ENCODE data around the gene DOLPP1.

Gene DOLPP1

GRCh38 chr9:129105857-129106694 lies 25.2 kb downstream of the DOLPP1 start:
- Histone ChIP-seq H3K4me3 (ENCODE audit: low read depth, low read length) (no peak overlapping the region), H4K8ac (ENCODE audit: low read depth, low read length) (no peak overlapping the region), H2AK5ac (ENCODE audit: low read length) (no peak overlapping the region), H3K23ac (ENCODE audit: low read length) (no peak overlapping the region), H3K27ac (ENCODE audit: low read depth, low read length) (no peak overlapping the region), H3K9me3 (ENCODE audit: insufficient read depth, low read depth, low read length) (no peaks in the 10 kb centered on the region), H3K4me2 (ENCODE audit: low read length) (no peak overlapping the region), H3K79me1 (ENCODE audit: low read length) (peaks cover 11% of the 10 kb centered on the region), H3K9ac (ENCODE audit: low read length) (no peak overlapping the region), H3K4ac (ENCODE audit: low read depth, low read length) (no peak overlapping the region), H3K18ac (ENCODE audit: low read length) (no peak overlapping the region), H3K79me2 (ENCODE audit: control insufficient read depth, insufficient read depth, low read length, poor library complexity) (peaks cover 6% of the 10 kb centered on the region), H2AFZ (ENCODE audit: insufficient read depth, low read length, poor library complexity) (no peak overlapping the region), H3K14ac (ENCODE audit: low read length) (no peak overlapping the region), H2BK120ac (ENCODE audit: insufficient read depth, low read length, poor library complexity) (no peak overlapping the region), H3K4me1 (ENCODE audit: control insufficient read depth in 1 of 2, insufficient read depth in 2 of 2, low read length in 2 of 2) (peaks cover 12% of the 10 kb centered on the region in 2 experiments), H3K27me3 (ENCODE audit: insufficient read depth, low read length) (peaks cover 6% of the 10 kb centered on the region), H4K91ac (ENCODE audit: low read depth, low read length) (no peak overlapping the region), H4K12ac (ENCODE audit: low read depth, low read length) (no peak overlapping the region), H2BK12ac (ENCODE audit: low read length) (no peak overlapping the region), H2BK5ac (ENCODE audit: low read depth, low read length, poor library complexity) (no peak overlapping the region), H3K36me3 (ENCODE audit: control insufficient read depth in 1 of 2, insufficient read depth in 2 of 2, low read length in 2 of 2) (peaks cover 0 to 3% of the 10 kb centered on the region in 2 experiments)
- no CpG with 5 or more reads among the region's 17 CpGs for WGBS (ENCODE audit: extremely low coverage, insufficient coverage, insufficient read length)
- no peak for DNase-seq

- no peak overlapping the region for H3K18ac ChIP-seq (ENCODE audit: low read length)
- H3K27ac ChIP-seq (ENCODE audit: low read depth, low read length): no peak overlapping the region
- no peak overlapping the region for H4K91ac ChIP-seq (ENCODE audit: low read depth, low read length)
- no peak overlapping the region for H3K4me3 ChIP-seq (ENCODE audit: low read depth, low read length)
- no peak overlapping the region for H3K14ac ChIP-seq (ENCODE audit: low read length)
- no peak for DNase-seq
- H2BK120ac ChIP-seq (ENCODE audit: insufficient read depth, low read length, poor library complexity): no peak overlapping the region
- H3K79me1 ChIP-seq (ENCODE audit: low read length): peaks cover 19% of the 10 kb centered on the region
- H3K4ac ChIP-seq (ENCODE audit: low read depth, low read length): no peak overlapping the region
- H3K36me3 ChIP-seq (ENCODE audit: control insufficient read depth in 1 of 2, insufficient read depth in 2 of 2, low read length in 2 of 2): peaks cover 0 to 3% of the 10 kb centered on the region in 2 experiments
- no peak overlapping the region for H2BK5ac ChIP-seq (ENCODE audit: low read depth, low read length, poor library complexity)
- H3K9me3 ChIP-seq (ENCODE audit: insufficient read depth, low read depth, low read length): no peaks in the 10 kb centered on the region
- H3K23ac ChIP-seq (ENCODE audit: low read length): no peak overlapping the region
- no peak overlapping the region for H3K9ac ChIP-seq (ENCODE audit: low read length)
- H3K27me3 ChIP-seq (ENCODE audit: insufficient read depth, low read length): peaks cover 6% of the 10 kb centered on the region
- no peak overlapping the region for H2AFZ ChIP-seq (ENCODE audit: insufficient read depth, low read length, poor library complexity)
- peaks cover 14% of the 10 kb centered on the region for H3K79me2 ChIP-seq (ENCODE audit: control insufficient read depth, insufficient read depth, low read length, poor library complexity)
- no peak overlapping the region for H4K12ac ChIP-seq (ENCODE audit: low read depth, low read length)
- H3K4me1 ChIP-seq (ENCODE audit: control insufficient read depth in 1 of 2, insufficient read depth in 2 of 2, low read length in 2 of 2): peaks cover 14 to 16% of the 10 kb centered on the region in 2 experiments
- no peak overlapping the region for H2BK12ac ChIP-seq (ENCODE audit: low read length)
- no CpG with 5 or more reads among the region's 13 CpGs for WGBS (ENCODE audit: extremely low coverage, insufficient coverage, insufficient read length)
- H2AK5ac ChIP-seq (ENCODE audit: low read length): no peak overlapping the region
- no peak overlapping the region for H3K4me2 ChIP-seq (ENCODE audit: low read length)
- no peak overlapping the region for H4K8ac ChIP-seq (ENCODE audit: low read depth, low read length)
Measured at GRCh38 chr9:129107651-129108050, 26.7 kb downstream of the DOLPP1 start.

- no peak overlapping the region for H4K8ac ChIP-seq (ENCODE audit: low read depth, low read length)
- H3K14ac ChIP-seq (ENCODE audit: low read length): no peak overlapping the region
- no peak overlapping the region for H2BK12ac ChIP-seq (ENCODE audit: low read length)
- no peak overlapping the region for H2AFZ ChIP-seq (ENCODE audit: insufficient read depth, low read length, poor library complexity)
- DNase-seq: no peak
- peaks cover 14% of the 10 kb centered on the region for H3K79me2 ChIP-seq (ENCODE audit: control insufficient read depth, insufficient read depth, low read length, poor library complexity)
- no peak overlapping the region for H3K27ac ChIP-seq (ENCODE audit: low read depth, low read length)
- H3K9ac ChIP-seq (ENCODE audit: low read length): no peak overlapping the region
- no peak overlapping the region for H4K12ac ChIP-seq (ENCODE audit: low read depth, low read length)
- H3K79me1 ChIP-seq (ENCODE audit: low read length): peaks cover 18% of the 10 kb centered on the region
- no peak overlapping the region for H3K18ac ChIP-seq (ENCODE audit: low read length)
- H2BK5ac ChIP-seq (ENCODE audit: low read depth, low read length, poor library complexity): no peak overlapping the region
- peaks cover 6% of the 10 kb centered on the region for H3K27me3 ChIP-seq (ENCODE audit: insufficient read depth, low read length)
- peaks cover 0 to 3% of the 10 kb centered on the region in 2 experiments for H3K36me3 ChIP-seq (ENCODE audit: control insufficient read depth in 1 of 2, insufficient read depth in 2 of 2, low read length in 2 of 2)
- H3K4me1 ChIP-seq (ENCODE audit: control insufficient read depth in 1 of 2, insufficient read depth in 2 of 2, low read length in 2 of 2): peaks cover 10 to 12% of the 10 kb centered on the region in 2 experiments
- no peak overlapping the region for H3K23ac ChIP-seq (ENCODE audit: low read length)
- H3K4me3 ChIP-seq (ENCODE audit: low read depth, low read length): no peak overlapping the region
- no peak overlapping the region for H3K4ac ChIP-seq (ENCODE audit: low read depth, low read length)
- no peaks in the 10 kb centered on the region for H3K9me3 ChIP-seq (ENCODE audit: insufficient read depth, low read depth, low read length)
- no peak overlapping the region for H2AK5ac ChIP-seq (ENCODE audit: low read length)
- H3K4me2 ChIP-seq (ENCODE audit: low read length): no peak overlapping the region
- no CpG with 5 or more reads among the region's 13 CpGs for WGBS (ENCODE audit: extremely low coverage, insufficient coverage, insufficient read length)
- peak overlapping the region; percentile 22 for H4K91ac ChIP-seq (ENCODE audit: low read depth, low read length)
- H2BK120ac ChIP-seq (ENCODE audit: insufficient read depth, low read length, poor library complexity): no peak overlapping the region
Measured at GRCh38 chr9:129108083-129108804, 27.3 kb downstream of the DOLPP1 start.

- peaks cover 7 to 9% of the 10 kb centered on the region in 2 experiments for H3K4me1 ChIP-seq (ENCODE audit: control insufficient read depth in 1 of 2, insufficient read depth in 2 of 2, low read length in 2 of 2)
Measured at GRCh38 chr9:129108805-129109536, 28.1 kb downstream of the DOLPP1 start.

More at GRCh38 chr9:129108805-129109536, 28.1 kb downstream of the DOLPP1 start:
- no peak overlapping the region for H2AK5ac ChIP-seq (ENCODE audit: low read length)
- peak overlapping the region; percentile 38 for H3K18ac ChIP-seq (ENCODE audit: low read length)
- no peak overlapping the region for H3K23ac ChIP-seq (ENCODE audit: low read length)
- H3K9me3 ChIP-seq (ENCODE audit: insufficient read depth, low read depth, low read length): no peaks in the 10 kb centered on the region
- H3K4ac ChIP-seq (ENCODE audit: low read depth, low read length): no peak overlapping the region
- no peak overlapping the region for H3K4me3 ChIP-seq (ENCODE audit: low read depth, low read length)
- H2BK120ac ChIP-seq (ENCODE audit: insufficient read depth, low read length, poor library complexity): no peak overlapping the region
- H3K79me2 ChIP-seq (ENCODE audit: control insufficient read depth, insufficient read depth, low read length, poor library complexity): peaks cover 14% of the 10 kb centered on the region
- H4K91ac ChIP-seq (ENCODE audit: low read depth, low read length): peak overlapping the region; percentile 22
- DNase-seq: no peak
- H3K4me2 ChIP-seq (ENCODE audit: low read length): no peak overlapping the region
- H3K14ac ChIP-seq (ENCODE audit: low read length): no peak overlapping the region
- no peak overlapping the region for H2AFZ ChIP-seq (ENCODE audit: insufficient read depth, low read length, poor library complexity)
- no peak overlapping the region for H2BK12ac ChIP-seq (ENCODE audit: low read length)
- H2BK5ac ChIP-seq (ENCODE audit: low read depth, low read length, poor library complexity): no peak overlapping the region
- H3K79me1 ChIP-seq (ENCODE audit: low read length): peaks cover 16% of the 10 kb centered on the region
- peaks cover 0 to 3% of the 10 kb centered on the region in 2 experiments for H3K36me3 ChIP-seq (ENCODE audit: control insufficient read depth in 1 of 2, insufficient read depth in 2 of 2, low read length in 2 of 2)
- H4K12ac ChIP-seq (ENCODE audit: low read depth, low read length): no peak overlapping the region
- H4K8ac ChIP-seq (ENCODE audit: low read depth, low read length): no peak overlapping the region
- no peak overlapping the region for H3K9ac ChIP-seq (ENCODE audit: low read length)
- peaks cover 6% of the 10 kb centered on the region for H3K27me3 ChIP-seq (ENCODE audit: insufficient read depth, low read length)
- WGBS (ENCODE audit: extremely low coverage, insufficient coverage, insufficient read length): no CpG with 5 or more reads among the region's 10 CpGs
- no peak overlapping the region for H3K27ac ChIP-seq (ENCODE audit: low read depth, low read length)
